ENCODE results near the gene HMGN2.

DNA sequence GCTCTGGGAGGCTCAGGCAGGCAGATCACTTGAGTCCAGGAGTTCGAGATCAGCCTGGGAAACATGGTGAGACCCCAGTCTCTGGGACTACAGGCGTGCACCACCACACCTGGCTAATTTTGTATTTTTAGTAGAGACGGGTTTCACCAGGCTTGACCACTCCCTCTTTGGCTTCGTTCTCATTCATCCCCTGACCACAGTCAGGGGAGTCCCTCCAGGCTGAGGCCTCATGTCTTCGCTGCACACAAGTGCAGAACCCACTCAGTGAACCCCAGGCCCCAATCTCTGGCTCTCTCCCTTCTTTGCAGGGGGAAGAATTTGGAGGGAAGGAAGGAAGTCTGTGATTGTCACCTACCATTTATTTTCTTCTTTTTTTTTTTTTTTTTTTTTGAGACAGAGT, 48.1 kb downstream of the HMGN2 start:
- TF ChIP-seq, protein P1, sequence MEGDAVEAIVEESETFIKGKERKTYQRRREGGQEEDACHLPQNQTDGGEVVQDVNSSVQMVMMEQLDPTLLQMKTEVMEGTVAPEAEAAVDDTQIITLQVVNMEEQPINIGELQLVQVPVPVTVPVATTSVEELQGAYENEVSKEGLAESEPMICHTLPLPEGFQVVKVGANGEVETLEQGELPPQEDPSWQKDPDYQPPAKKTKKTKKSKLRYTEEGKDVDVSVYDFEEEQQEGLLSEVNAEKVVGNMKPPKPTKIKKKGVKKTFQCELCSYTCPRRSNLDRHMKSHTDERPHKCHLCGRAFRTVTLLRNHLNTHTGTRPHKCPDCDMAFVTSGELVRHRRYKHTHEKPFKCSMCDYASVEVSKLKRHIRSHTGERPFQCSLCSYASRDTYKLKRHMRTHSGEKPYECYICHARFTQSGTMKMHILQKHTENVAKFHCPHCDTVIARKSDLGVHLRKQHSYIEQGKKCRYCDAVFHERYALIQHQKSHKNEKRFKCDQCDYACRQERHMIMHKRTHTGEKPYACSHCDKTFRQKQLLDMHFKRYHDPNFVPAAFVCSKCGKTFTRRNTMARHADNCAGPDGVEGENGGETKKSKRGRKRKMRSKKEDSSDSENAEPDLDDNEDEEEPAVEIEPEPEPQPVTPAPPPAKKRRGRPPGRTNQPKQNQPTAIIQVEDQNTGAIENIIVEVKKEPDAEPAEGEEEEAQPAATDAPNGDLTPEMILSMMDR (IDR thresholded peaks at IDR 0.05 in 4 of 5, conservative IDR thresholded peaks at IDR 0.05 in 1 of 5) = no peak
- no peak for TF ChIP-seq POLR2A (IDR thresholded peaks at IDR 0.05)

Measured in gastrocnemius medialis (tissue), 4 donors.